ENCODE data around the gene CMYA5.

- TF ChIP-seq CTCF (IDR thresholded peaks at IDR 0.05; ENCODE audit: low read length) = no peak
- TF ChIP-seq EZH2 (IDR thresholded peaks at IDR 0.05; ENCODE audit: borderline replicate concordance, low read length) = no peak
These were observed 143.3 kb downstream of the CMYA5 start for GRCh38 chr5:79832911-79833310.

Data from OCI-LY1 (cell line).